ENCODE results near the gene PCNA.

The PCNA gene

DNA sequence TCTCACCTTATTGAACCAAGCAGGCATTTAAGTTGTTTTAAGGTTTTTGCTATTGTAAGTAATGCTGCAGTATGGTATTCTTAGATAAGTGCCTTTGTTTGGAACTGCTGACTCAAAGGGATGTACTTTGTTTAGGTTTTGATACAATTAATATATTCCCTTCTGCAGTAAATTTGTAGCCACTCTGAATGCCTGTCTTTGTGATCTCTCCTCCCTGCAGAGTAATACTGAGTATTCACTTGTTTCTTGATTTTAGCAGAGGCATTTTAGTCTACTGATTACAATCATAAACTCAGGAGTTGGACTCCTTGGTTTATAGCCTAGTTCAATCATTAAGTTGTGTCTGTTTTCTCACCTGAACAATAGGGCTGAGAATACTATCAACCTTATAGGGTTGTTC lies 20.4 kb upstream of the PCNA start:
- no peak for TF ChIP-seq CTCF (IDR thresholded peaks at IDR 0.05; ENCODE audit: borderline replicate concordance, insufficient read depth, low read depth, low read length)

DNA sequence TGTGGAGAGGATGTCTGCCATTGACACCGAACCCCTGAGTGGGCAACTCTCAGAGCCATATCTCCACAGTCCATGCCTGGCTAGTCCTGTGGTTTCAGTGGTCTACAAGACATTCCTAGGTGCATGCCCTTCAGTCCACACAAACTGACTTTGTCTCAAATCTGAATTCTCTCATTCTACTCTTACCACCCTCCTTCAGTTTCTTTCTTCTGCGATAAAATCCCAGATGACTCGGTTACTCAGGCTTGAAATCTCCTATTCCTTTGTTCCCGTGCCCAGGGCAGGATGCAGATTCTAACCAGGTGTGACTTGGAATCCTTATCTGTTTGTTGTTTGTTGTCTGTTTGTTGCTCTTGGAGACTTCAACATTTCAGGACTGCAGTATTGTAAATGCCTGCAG lies 16.3 kb upstream of the PCNA start:
- no peak for TF ChIP-seq CTCF (IDR thresholded peaks at IDR 0.05; ENCODE audit: borderline replicate concordance, insufficient read depth, low read depth, low read length)
- H3K4me3 ChIP-seq (ENCODE audit: low read depth, low read length), result no peak overlapping the region

More for the DNA sequence above, 20.4 kb upstream of the PCNA start:
- H3K4me3 ChIP-seq (ENCODE audit: low read depth, low read length), result no peak overlapping the region

DNA sequence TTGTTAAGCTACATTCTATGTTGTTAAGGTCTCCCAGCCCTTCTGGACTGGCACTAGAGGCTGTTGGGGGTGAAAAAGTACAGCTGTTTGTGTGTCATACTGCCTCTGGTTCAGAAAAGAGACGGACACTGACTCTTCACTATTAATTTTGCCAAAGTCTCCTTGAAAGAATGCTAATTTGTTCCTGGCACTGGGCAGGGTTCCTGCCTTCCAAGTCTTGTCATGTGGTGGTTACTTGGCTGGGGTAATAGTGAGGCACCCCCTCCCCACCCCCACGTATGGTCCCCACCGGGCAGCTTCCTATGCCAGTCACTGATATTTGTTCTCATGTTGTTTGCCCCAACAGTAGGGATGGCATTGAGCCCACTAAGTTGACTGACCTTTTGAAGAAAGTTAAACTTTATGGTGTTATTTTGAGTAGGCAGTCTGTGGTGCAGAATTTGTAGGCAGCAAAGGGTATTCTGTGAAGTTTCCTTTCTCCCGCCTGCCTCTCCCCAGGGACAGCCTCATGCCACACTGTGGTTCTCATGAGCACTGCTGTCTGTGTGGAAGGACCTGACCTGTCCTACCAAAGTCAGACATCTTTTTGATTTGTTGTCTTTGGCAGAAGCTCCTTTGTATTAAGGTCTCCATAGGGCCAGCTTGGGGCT lies 15.7 kb upstream of the PCNA start:
- H3K4me3 ChIP-seq (ENCODE audit: low read depth, low read length), result no peak overlapping the region
- no peak for TF ChIP-seq CTCF (IDR thresholded peaks at IDR 0.05; ENCODE audit: borderline replicate concordance, insufficient read depth, low read depth, low read length)

DNA sequence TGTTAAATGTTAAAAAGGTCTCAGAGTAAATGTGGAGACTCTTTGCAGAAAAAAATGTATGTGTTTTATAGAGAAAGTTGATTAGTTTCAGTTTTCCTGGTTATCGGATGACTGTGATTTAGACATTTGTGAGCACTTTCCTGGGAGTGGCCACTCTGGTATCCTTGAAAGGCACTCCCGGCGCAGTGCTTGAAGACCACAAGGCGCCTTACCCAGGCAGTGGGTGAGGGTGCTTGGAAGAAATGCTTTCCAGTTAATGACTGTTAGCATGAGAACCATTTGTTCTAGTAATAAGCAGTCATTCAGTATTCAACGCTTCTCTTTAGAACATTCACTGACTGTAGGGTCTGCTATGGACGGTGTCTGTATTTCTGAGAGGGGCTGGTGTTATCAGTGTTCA lies 14.2 kb upstream of the PCNA start:
- no peak overlapping the region for H3K4me3 ChIP-seq (ENCODE audit: low read depth, low read length)
- TF ChIP-seq CTCF (IDR thresholded peaks at IDR 0.05; ENCODE audit: borderline replicate concordance, insufficient read depth, low read depth, low read length), result no peak

- TF ChIP-seq CTCF (IDR thresholded peaks at IDR 0.05; ENCODE audit: borderline replicate concordance, insufficient read depth, low read depth, low read length), result no peak
- no peak overlapping the region for H3K4me3 ChIP-seq (ENCODE audit: low read depth, low read length)
Observed at GRCh38 chr20:5131502-5131901, 11.7 kb upstream of the PCNA start.

DNA sequence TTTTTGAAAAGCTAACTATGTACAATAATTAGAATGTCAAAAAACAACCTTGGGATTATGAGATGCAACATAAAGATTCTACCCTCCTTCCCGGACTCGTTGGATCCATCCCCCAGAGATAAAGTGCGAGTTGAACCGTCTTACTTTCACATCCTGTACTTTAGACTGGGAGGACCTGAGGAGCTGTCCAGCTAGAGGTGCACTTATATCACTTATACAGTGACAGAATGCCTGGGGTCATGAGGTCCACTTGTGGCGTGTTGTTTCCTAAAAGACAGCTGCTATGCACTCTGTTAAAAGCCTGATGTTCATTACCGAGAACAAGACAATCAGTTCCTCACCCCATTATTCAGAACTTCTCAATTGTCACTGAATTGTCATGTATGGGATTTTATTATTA lies 9.1 kb upstream of the PCNA start:
- H3K4me3 ChIP-seq (ENCODE audit: low read depth, low read length), result no peak overlapping the region
- TF ChIP-seq CTCF (IDR thresholded peaks at IDR 0.05; ENCODE audit: borderline replicate concordance, insufficient read depth, low read depth, low read length), result no peak

- TF ChIP-seq CTCF (IDR thresholded peaks at IDR 0.05; ENCODE audit: borderline replicate concordance, insufficient read depth, low read depth, low read length), result no peak
- peak overlapping the region; percentile 78 for H3K4me3 ChIP-seq (ENCODE audit: low read depth, low read length)
Observed at GRCh38 chr20:5127859-5128424, 8.2 kb upstream of the PCNA start.

All from GM12875 (cell line).